H9 (cell line): ENCODE results near the gene MYLK. TPM values are rescaled to one million over a fixed set of nuclear protein-coding genes. Genes with fewer than 3 reads are reported as not detected.

ENCODE experiments used
- DNase-seq: peaks from one replicate; pipeline ENCODE4 v3.0.0-alpha.2; 2017
- H2AFZ ChIP-seq: one replicate; pipeline ENCODE4 v1.6.1; 2013; ENCODE audit warnings: mild to moderate bottlenecking, low read length, control low read depth, moderate library complexity
- H2AK5ac ChIP-seq: 2 replicates; pipeline ENCODE4 v1.6.1; 2013; ENCODE audit warnings: low read length, control low read depth, mixed read lengths; ENCODE audit not compliant: insufficient read length
- H2BK120ac ChIP-seq: one replicate; pipeline ENCODE4 v1.6.1; 2013; ENCODE audit warnings: low read depth, mild to moderate bottlenecking, low read length, control low read depth, inconsistent platforms; ENCODE audit not compliant: poor library complexity, severe bottlenecking
- H2BK12ac ChIP-seq: 2 replicates; pipeline ENCODE4 v1.6.1; 2013; ENCODE audit warnings: low read length, control low read depth, mixed read lengths, low read depth; ENCODE audit not compliant: insufficient read length
- H2BK15ac ChIP-seq: 2 replicates; pipeline ENCODE4 v1.6.1; 2013; ENCODE audit warnings: low read depth, low read length, control low read depth
- H2BK20ac ChIP-seq: one replicate; pipeline ENCODE4 v1.6.1; 2013; ENCODE audit warnings: low read depth, mild to moderate bottlenecking, low read length, control low read depth, inconsistent platforms; ENCODE audit not compliant: poor library complexity, severe bottlenecking
- H2BK5ac ChIP-seq: 2 replicates; pipeline ENCODE4 v1.6.1; 2013; ENCODE audit warnings: low read length, control low read depth, mixed read lengths; ENCODE audit not compliant: insufficient read length
- H3K14ac ChIP-seq: 2 replicates; pipeline ENCODE4 v1.6.1; 2013; ENCODE audit warnings: low read length, control low read depth; ENCODE audit not compliant: insufficient read depth
- H3K18ac ChIP-seq: 2 replicates; pipeline ENCODE4 v1.6.1; 2013; ENCODE audit warnings: low read depth, mild to moderate bottlenecking, mixed read lengths, low read length, control low read depth; ENCODE audit not compliant: insufficient read length
- H3K23ac ChIP-seq: 2 replicates; pipeline ENCODE4 v1.6.1; 2013; ENCODE audit warnings: low read length, control low read depth, mixed read lengths, low read depth; ENCODE audit not compliant: insufficient read length
- H3K23me2 ChIP-seq: 2 replicates; pipeline ENCODE4 v1.6.1; 2013; ENCODE audit warnings: low read depth, mild to moderate bottlenecking, mixed read lengths, low read length, control low read depth; ENCODE audit not compliant: insufficient read length, poor library complexity, severe bottlenecking
- H3K27ac ChIP-seq: 2 replicates; pipeline ENCODE4 v1.5.1; 2013; ENCODE audit warnings: low read length, control low read depth, mixed read lengths, low read depth; ENCODE audit not compliant: insufficient read length
- H3K27me3 ChIP-seq: 2 replicates; pipeline ENCODE4 v1.6.1; 2013; ENCODE audit warnings: low read length, control low read depth, inconsistent platforms; ENCODE audit not compliant: insufficient read depth
- H3K4ac ChIP-seq: 2 replicates; pipeline ENCODE4 v1.6.1; 2013; ENCODE audit warnings: low read depth, mild to moderate bottlenecking, control low read depth, inconsistent platforms, low read length, moderate library complexity
- H3K4me1 ChIP-seq: 2 replicates; pipeline ENCODE4 v1.6.1; 2013; ENCODE audit warnings: low read length, control low read depth, inconsistent platforms; ENCODE audit not compliant: insufficient read depth
- H3K4me2 ChIP-seq: 2 replicates; pipeline ENCODE4 v1.6.1; 2013; ENCODE audit warnings: low read length, control low read depth, mixed read lengths; ENCODE audit not compliant: insufficient read length, insufficient read depth
- H3K56ac ChIP-seq: 2 replicates; pipeline ENCODE4 v1.6.1; 2013; ENCODE audit warnings: low read depth, mild to moderate bottlenecking, mixed read lengths, low read length, control low read depth; ENCODE audit not compliant: insufficient read length
- H3K79me1 ChIP-seq: 2 replicates; pipeline ENCODE4 v1.6.1; 2013; ENCODE audit warnings: low read depth, mild to moderate bottlenecking, moderate library complexity, low read length, control low read depth, inconsistent platforms; ENCODE audit not compliant: insufficient read depth, poor library complexity, severe bottlenecking
- H3K79me2 ChIP-seq: 2 replicates; pipeline ENCODE4 v1.6.1; 2013; ENCODE audit warnings: low read length, control low read depth, inconsistent platforms; ENCODE audit not compliant: insufficient read depth
- H3K9ac ChIP-seq: 2 replicates; pipeline ENCODE4 v1.6.1; 2013; ENCODE audit warnings: low read length, control low read depth, mixed read lengths; ENCODE audit not compliant: insufficient read length; ENCODE audit errors: extremely low read depth
- H3K9me3 ChIP-seq: one replicate; pipeline ENCODE4 v1.6.1; 2013; ENCODE audit warnings: low read depth, low read length, inconsistent platforms; ENCODE audit not compliant: control insufficient read depth
- H3T11ph ChIP-seq: one replicate; pipeline ENCODE4 v1.6.1; 2013; ENCODE audit warnings: mild to moderate bottlenecking, low read length, control low read depth, inconsistent platforms
- H4K20me1 ChIP-seq: one replicate; pipeline ENCODE4 v1.6.1; 2013; ENCODE audit not compliant: control insufficient read depth, insufficient read length, insufficient read depth
- H4K5ac ChIP-seq: 2 replicates; pipeline ENCODE4 v1.6.1; 2013; ENCODE audit warnings: low read depth, mild to moderate bottlenecking, mixed read lengths, low read length, control low read depth; ENCODE audit not compliant: insufficient read length
- H4K8ac ChIP-seq: replicated peaks from 2 replicates; pipeline ENCODE4 v1.6.1; 2013; ENCODE audit warnings: low read length, control low read depth, mixed read lengths, low read depth; ENCODE audit not compliant: insufficient read length
- H4K91ac ChIP-seq: 2 replicates; pipeline ENCODE4 v1.6.1; 2013; ENCODE audit warnings: low read depth, mild to moderate bottlenecking, moderate library complexity, mixed read lengths, low read length, control low read depth; ENCODE audit not compliant: insufficient read length
- H3K27ac Mint-ChIP-seq, 3 experiments: 2 replicates in 2 of 3; 3 replicates in 1 of 3; pipeline ENCODE4 v1.8.0; 2020 to 2021; ENCODE audit warnings: mixed read lengths in 3 of 3, mild to moderate bottlenecking in 1 of 3, moderate library complexity in 1 of 3
- H3K27me3 Mint-ChIP-seq: 2 replicates; pipeline ENCODE4 v1.8.0; 2021; ENCODE audit warnings: low read depth, mild to moderate bottlenecking, moderate library complexity, mixed read lengths
- H3K36me3 Mint-ChIP-seq, 3 experiments: 2 replicates in 2 of 3; 3 replicates in 1 of 3; pipeline ENCODE4 v1.8.0; 2020 to 2021; ENCODE audit warnings: low read depth in 3 of 3, mixed read lengths in 3 of 3; ENCODE audit not compliant: insufficient read depth in 1 of 3
- H3K4me1 Mint-ChIP-seq, 2 experiments: 2 replicates each; pipeline ENCODE4 v1.8.0; 2020; ENCODE audit warnings: mixed read lengths in 2 of 2
- H3K4me3 Mint-ChIP-seq, 2 experiments: 2 replicates in 1 of 2; 3 replicates in 1 of 2; pipeline ENCODE4 v1.8.0; 2020 to 2021; ENCODE audit warnings: mild to moderate bottlenecking in 2 of 2, mixed read lengths in 2 of 2, moderate library complexity in 1 of 2
- H3K9me3 Mint-ChIP-seq, 2 experiments: 2 replicates in 1 of 2; 3 replicates in 1 of 2; pipeline ENCODE4 v1.8.0; 2020; ENCODE audit warnings: mild to moderate bottlenecking in 2 of 2, mixed read lengths in 2 of 2, moderate library complexity in 1 of 2
- WGBS: extraction: QIAGEN DNeasy Blood & Tissue Kit; methylation state at CpG from one replicate; pipeline ENCODE4 v1.1.7; 2013; ENCODE audit warnings: missing lambda C conversion rate, low lambda C conversion rate, mixed read lengths; ENCODE audit not compliant: insufficient read length; ENCODE audit errors: extremely low coverage; 5-methylcytosine and 5-hydroxymethylcytosine counted together
- total RNA-seq: library from RNA; stranded (reverse); gene quantifications from 2 replicates; pipeline ENCODE4 v1.2.1, GENCODE V29; 2021
- TF ChIP-seq, protein P1 (sequence below): fragments of 200-600 bp; sonication (generic); conservative IDR thresholded peaks from 3 replicates; pipeline ENCODE4 v1.8.0; 2021; ENCODE audit warnings: antibody characterized with exemption, mild to moderate bottlenecking

MYLK gene
- total RNA-seq, 1 experiment from 2014 or later = 10.1 TPM

GRCh38 chr3:123597561-123597960 is 286.6 kb downstream of the MYLK start:
- no peaks in the 10 kb centered on the region for H3K9me3 Mint-ChIP-seq
- no peak overlapping the region; a peak in 1 of 7 replicates for H3K27ac Mint-ChIP-seq
- Histone ChIP-seq H3K79me1 (peaks cover 2% of the 10 kb centered on the region), H3K14ac (no peak overlapping the region), H3K4me2 (no peak overlapping the region), H2BK5ac (no peak overlapping the region), H4K8ac (no peak overlapping the region), H4K20me1 (no peaks in the 10 kb centered on the region), H3K4ac (no peak overlapping the region), H3K23me2 (no peaks in the 10 kb centered on the region), H3K4me1 (no peaks in the 10 kb centered on the region), H4K5ac (no peak overlapping the region), H3K79me2 (no peaks in the 10 kb centered on the region), H3K9me3 (no peaks in the 10 kb centered on the region), H3K27me3 (no peaks in the 10 kb centered on the region), H2BK120ac (no peak overlapping the region), H2BK12ac (no peak overlapping the region), H3K18ac (no peak overlapping the region), H4K91ac (no peak overlapping the region), H3K9ac (no peak overlapping the region), H3T11ph (no peak overlapping the region), H2AK5ac (no peak overlapping the region), H2AFZ (no peak overlapping the region), H3K27ac (no peak overlapping the region), H2BK20ac (no peak overlapping the region), H2BK15ac (no peak overlapping the region), H3K23ac (no peak overlapping the region), H3K56ac (no peak overlapping the region)
- whole genome bisulfite sequencing = no CpG with 5 or more reads among the region's 4 CpGs
- no peak for DNase-seq
- H3K4me3 Mint-ChIP-seq = no peak overlapping the region
- TF ChIP-seq, protein P1, sequence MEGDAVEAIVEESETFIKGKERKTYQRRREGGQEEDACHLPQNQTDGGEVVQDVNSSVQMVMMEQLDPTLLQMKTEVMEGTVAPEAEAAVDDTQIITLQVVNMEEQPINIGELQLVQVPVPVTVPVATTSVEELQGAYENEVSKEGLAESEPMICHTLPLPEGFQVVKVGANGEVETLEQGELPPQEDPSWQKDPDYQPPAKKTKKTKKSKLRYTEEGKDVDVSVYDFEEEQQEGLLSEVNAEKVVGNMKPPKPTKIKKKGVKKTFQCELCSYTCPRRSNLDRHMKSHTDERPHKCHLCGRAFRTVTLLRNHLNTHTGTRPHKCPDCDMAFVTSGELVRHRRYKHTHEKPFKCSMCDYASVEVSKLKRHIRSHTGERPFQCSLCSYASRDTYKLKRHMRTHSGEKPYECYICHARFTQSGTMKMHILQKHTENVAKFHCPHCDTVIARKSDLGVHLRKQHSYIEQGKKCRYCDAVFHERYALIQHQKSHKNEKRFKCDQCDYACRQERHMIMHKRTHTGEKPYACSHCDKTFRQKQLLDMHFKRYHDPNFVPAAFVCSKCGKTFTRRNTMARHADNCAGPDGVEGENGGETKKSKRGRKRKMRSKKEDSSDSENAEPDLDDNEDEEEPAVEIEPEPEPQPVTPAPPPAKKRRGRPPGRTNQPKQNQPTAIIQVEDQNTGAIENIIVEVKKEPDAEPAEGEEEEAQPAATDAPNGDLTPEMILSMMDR = no peak
- no peaks in the 10 kb centered on the region for H3K27me3 Mint-ChIP-seq
- peaks cover 0 to 2% of the 10 kb centered on the region in 2 experiments; a peak in 1 of 4 replicates for H3K4me1 Mint-ChIP-seq
- H3K36me3 Mint-ChIP-seq = no peaks in the 10 kb centered on the region; a peak in 1 of 7 replicates
